D721Med (cell line): ENCODE results near the gene APLF.
"Not testable (repeated sequence)": the region's sequence is repeated elsewhere in the genome, so short reads cannot be mapped to it uniquely, and the experiment has no call there.

ENCODE experiments used
- DNase-seq: peaks from one replicate; pipeline ENCODE4 v3.0.0; 2011; ENCODE audit warnings: low spot score; ENCODE audit not compliant: insufficient read length
- FAIRE-seq: peaks from 2 replicates; lab custom pipeline; 2011; peaks lifted over from hg19 to GRCh38; lab: Jason Lieb, UNC
- CTCF ChIP-seq: IDR thresholded peaks from 2 replicates; pipeline ENCODE4 v1.5.1; 2012; ENCODE audit warnings: mild to moderate bottlenecking, control low read depth; ENCODE audit not compliant: insufficient read depth; ENCODE audit errors: missing control alignments

Gene APLF

GRCh38 chr2:68441994-68442322, 25.4 kb upstream of the APLF start:
- no peak for DNase-seq
- FAIRE-seq = no peak
- no peak for TF ChIP-seq CTCF

- not testable (repeated sequence) for FAIRE-seq, DNase-seq
Measured at GRCh38 chr2:68446425-68446824, 21.0 kb upstream of the APLF start.

GRCh38 chr2:68447118-68447517, 20.3 kb upstream of the APLF start:
- DNase-seq (no peak), FAIRE-seq (no peak)
- TF ChIP-seq CTCF = no peak

- no peak for TF ChIP-seq CTCF
- FAIRE-seq = no peak
Measured at GRCh38 chr2:68448671-68449653, 18.4 kb upstream of the APLF start.

GRCh38 chr2:68452158-68452900, 15.1 kb upstream of the APLF start:
- FAIRE-seq = no peak
- no peak for TF ChIP-seq CTCF
- DNase-seq = no peak

More at GRCh38 chr2:68448671-68449653, 18.4 kb upstream of the APLF start:
- DNase-seq = no peak

- DNase-seq (no peak), FAIRE-seq (no peak)
- TF ChIP-seq CTCF = no peak
Measured at GRCh38 chr2:68453761-68454360, 13.5 kb upstream of the APLF start.

- DNase-seq (no peak), FAIRE-seq (no peak)
- TF ChIP-seq CTCF = no peak
Measured at GRCh38 chr2:68454719-68455118, 12.7 kb upstream of the APLF start.
